Left kidney (tissue), 8 donors: ENCODE data around the gene S100A12. TPM values are rescaled to one million over a fixed set of nuclear protein-coding genes. Genes with fewer than 3 reads are reported as not detected.
"Not testable (repeated sequence)": the region's sequence is repeated elsewhere in the genome, so short reads cannot be mapped to it uniquely, and the experiment has no call there.

ENCODE experiments used
- DNase-seq: peaks from one replicate; pipeline ENCODE4 v3.0.0-alpha.2; 2013
- long read RNA-seq, 8 donors: transcript quantifications; one replicate each; lab custom pipeline, GENCODE V29; 2026
- polyA plus RNA-seq: library from polyadenylated mRNA; unstranded; fragments of 120-200 nt; gene quantifications from one replicate; pipeline ENCODE4 v1.2.1, GENCODE V29; 2013; ENCODE audit not compliant: insufficient read length

The S100A12 gene
- not detected for polyA plus RNA-seq
- long read RNA-seq, donor 1, partial matches to known transcripts = 0 of 2 reads
- long read RNA-seq, donor 1, other reads (novel, unspliced or antisense) = 0 of 2 reads
- long read RNA-seq, donor 2, partial matches to known transcripts = 0 of 2 reads
- long read RNA-seq, donor 2, other reads (novel, unspliced or antisense) = 0 of 2 reads
- long read RNA-seq, donor 3, partial matches to known transcripts = 0 of 2 reads
- long read RNA-seq, donor 3, other reads (novel, unspliced or antisense) = 0 of 2 reads
- long read RNA-seq, donor 4 = 0 reads
- long read RNA-seq, donor 5, transcript S100A12-201 (3 exons, 518 nt) = major isoform, 5 of 5 reads
- long read RNA-seq, donor 5, partial matches to known transcripts = 0 of 5 reads
- long read RNA-seq, donor 5, other reads (novel, unspliced or antisense) = 0 of 5 reads
- long read RNA-seq, donor 6 = 0 reads
- long read RNA-seq, donor 7, partial matches to known transcripts = 0 of 4 reads
- long read RNA-seq, donor 7, other reads (novel, unspliced or antisense) = 0 of 4 reads
- long read RNA-seq, donor 8, partial matches to known transcripts = 0 of 1 reads
- long read RNA-seq, donor 8, other reads (novel, unspliced or antisense) = 0 of 1 reads

- no peak for DNase-seq
Measured at GRCh38 chr1:153375511-153375910, at the start of gene S100A12. S100A12 (minus strand) TSS chr1:153375621; CDS start chr1:153374592, 1,029 bp downstream.

- DNase-seq = peak; percentile 82
Measured at GRCh38 chr1:153422450-153423068, 47.1 kb upstream of the S100A12 start.

DNA sequence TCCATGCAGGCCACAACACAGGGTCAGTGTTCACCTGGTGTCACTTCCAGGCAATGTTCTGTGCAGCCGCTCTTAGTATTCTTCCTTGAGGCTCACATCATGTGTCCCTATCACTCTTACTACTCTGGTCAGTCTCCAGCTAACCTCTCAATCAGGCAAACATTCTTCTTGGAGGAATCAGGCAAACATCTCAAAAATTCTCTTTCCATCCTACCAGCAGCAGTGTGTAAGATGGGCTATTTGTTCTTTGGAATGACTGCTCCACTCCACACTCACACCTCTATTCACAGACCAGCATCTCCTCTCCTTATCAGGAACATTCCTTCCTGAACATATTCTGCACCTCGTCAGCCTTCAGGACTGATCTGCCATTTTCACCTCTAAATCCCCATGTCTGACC is 44.9 kb upstream of the S100A12 start:
- DNase-seq = no peak

DNA sequence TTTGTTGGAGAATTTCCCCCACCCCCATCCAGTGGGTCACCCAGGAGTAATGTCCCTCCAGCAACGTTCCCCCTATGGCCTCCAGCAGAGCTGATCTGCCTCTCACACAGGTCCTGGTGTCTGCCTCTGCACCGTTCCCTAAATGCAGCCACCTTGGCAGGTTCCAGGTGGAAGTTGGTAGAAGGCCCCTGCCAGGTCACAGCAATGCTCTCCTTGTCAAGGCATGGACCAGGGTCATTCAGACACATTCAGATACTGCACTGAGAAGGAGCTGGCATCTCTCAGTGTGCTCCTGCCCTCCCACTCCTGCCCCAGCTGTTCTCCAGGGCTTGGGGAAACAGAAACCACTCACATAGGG is 44.0 kb upstream of the S100A12 start:
- DNase-seq = not testable (repeated sequence)

DNA sequence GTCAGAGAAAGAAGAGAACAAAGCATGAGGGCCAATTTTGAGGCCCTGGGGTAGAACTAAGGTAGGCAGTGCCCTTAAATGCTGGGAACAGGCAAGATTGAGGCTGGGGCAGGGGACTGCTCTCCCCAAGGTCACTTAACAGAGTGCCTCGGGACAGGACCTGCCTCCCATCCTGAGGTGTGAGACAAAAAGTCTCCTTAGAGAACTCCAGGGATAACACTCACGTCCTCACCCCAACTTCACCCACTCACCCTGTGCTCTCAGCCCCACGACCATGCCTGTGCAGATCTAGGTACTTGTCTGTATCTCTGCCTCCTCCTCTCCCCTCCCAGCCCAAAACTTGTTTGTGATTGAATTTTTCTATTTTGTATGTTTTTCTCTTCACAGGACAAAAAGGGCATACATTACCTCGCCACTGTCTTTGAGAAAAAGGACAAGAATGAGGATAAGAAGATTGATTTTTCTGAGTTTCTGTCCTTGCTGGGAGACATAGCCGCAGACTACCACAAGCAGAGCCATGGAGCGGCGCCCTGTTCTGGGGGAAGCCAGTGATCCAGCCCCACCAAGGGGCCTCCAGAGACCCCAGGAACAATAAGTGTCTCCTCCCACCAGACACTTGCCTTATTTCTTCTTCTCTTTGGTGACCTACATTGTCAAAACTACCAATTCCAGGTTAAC is 43.5 kb upstream of the S100A12 start:
- not testable (repeated sequence) for DNase-seq

GRCh38 chr1:153417136-153417888 is 41.9 kb upstream of the S100A12 start:
- no peak for DNase-seq

DNA sequence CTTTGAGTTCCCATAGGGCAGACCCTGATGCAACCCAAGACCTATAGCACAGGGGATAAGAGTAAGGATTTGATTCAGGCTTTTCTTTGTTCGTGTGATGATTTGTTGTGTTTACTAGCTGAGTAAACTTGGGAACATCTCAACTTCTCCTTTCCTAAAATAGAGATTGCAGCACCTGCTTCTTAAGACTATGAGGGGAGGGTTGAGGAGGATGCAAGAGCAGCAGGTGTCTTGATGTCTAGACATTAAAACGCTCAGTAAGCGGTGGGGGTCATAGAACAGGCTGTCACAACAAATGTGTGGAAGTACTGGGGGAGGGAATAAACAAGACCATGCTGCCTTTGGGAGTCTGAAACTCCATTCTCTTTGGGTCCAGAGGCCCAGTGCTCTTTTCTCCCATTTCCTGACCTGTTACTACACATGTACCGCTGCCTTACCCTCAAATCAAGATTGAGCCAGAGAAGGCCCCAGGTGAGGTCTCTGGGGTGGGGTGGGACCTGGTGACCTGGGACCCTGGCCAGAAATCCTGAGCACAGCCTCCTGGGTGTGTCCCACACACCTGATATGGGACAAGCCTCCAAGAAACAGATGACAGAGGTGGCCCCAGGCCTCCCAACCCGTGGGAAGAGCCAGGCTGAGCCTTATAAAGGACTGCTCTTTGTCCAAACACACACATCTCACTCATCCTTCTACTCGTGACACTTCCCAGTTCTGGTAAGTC is 40.6 kb upstream of the S100A12 start, which contains the start of gene S100A7A:
S100A7A (plus strand) TSS at position 671 of the 721 bp plus-strand sequence. CDS start 1,563 bp downstream, outside the sequence.
- DNase-seq = no peak

DNA sequence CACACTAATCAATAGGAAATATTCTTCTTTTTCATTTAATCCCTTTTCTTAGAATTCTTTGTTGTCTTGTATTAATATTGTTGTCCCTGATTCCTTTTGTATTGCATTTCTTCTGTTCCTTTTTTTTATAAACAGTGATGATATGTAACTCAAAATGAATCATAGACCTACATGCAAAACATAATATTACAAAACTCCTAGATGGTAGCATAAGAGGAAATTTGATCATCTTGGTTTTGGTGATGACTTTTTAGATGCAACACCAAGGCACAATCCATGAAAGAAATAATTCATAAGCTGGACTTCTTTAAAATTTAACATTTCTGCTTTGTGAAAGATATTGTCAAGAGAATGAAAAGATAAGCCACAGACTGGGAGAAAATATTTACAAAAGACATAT is 38.5 kb upstream of the S100A12 start:
- not testable (repeated sequence) for DNase-seq

DNA sequence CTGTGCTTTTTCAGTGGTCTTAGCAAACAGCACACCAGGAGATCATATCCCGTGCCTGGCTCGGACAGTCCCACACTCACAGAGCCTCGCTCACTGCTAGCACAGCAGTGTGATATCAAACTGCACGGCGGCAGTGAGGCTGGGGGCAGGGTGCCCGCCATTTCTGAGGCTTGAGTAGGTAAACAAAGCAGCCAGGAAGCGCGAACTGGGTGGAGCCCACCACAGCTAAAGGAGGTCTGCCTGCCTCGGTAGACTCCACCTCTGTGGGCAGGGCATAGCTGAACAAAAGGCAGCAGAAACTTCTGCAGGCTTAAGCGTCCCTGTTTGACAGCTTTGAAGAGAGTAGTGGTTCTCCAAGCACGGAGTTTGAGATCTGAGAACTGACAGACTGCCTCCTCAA is 31.9 kb upstream of the S100A12 start:
- DNase-seq = not testable (repeated sequence)

GRCh38 chr1:153405825-153406599 is 30.6 kb upstream of the S100A12 start:
- not testable (repeated sequence) for DNase-seq

- DNase-seq = no peak
Measured at GRCh38 chr1:153404768-153405167, 29.3 kb upstream of the S100A12 start.

DNA sequence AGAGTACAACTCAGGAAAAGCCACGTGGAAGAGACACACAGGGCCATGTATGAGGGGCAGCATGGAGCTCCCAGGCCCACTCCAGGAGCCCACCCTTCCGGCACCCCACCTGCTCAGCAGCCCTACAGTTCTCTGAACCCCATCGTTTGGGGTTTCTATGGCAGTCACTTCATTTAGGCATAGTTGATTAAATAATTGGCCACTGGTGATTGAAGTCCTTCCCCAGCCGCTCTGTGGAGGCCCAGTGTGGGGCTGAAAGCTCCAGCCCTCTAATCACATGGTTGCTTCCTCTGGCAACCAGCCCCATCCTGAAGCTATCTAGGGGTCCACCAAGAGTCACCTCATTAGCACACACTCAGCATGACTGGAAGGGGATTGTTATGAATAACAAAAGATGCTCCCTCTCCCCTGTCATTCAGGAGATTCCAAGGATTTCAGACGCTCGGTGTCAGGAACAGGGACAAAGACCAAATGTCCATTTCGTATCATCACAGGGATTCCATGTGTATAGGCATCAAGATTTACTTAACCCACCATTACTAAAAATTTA is 28.7 kb upstream of the S100A12 start:
- no peak for DNase-seq

DNA sequence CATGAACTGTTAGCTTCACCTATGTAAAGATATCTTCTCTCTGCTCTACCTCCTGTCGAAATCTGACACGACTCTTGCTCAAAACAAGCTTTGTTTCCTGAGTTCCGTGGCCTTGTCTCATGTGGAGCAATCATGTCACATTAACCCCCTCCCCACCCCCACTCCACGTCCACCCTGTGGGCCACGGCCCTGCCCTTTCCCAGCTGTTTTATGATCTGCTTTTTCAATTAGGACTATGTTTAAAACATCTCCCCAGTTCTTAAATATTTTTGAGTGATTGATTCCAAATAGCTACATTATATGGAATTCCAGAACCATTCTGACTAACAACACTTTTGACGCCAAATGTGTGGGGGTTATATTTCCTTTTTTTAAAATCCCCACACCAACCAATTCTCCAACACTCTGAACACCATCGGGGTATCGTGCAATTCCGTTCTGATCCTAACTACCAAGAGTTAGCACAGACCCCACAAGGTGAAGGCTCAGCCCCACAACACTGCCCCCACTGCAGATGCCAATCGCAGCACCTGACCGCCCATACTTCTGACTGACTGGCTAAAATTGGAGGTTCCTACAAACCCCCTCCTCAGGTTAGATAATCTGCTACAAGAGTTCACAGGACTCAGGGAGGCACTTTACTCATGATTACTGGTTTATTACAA is 28.1 kb upstream of the S100A12 start:
- DNase-seq = no peak

- DNase-seq = no peak
Measured at GRCh38 chr1:153402226-153402625, 26.8 kb upstream of the S100A12 start.

DNA sequence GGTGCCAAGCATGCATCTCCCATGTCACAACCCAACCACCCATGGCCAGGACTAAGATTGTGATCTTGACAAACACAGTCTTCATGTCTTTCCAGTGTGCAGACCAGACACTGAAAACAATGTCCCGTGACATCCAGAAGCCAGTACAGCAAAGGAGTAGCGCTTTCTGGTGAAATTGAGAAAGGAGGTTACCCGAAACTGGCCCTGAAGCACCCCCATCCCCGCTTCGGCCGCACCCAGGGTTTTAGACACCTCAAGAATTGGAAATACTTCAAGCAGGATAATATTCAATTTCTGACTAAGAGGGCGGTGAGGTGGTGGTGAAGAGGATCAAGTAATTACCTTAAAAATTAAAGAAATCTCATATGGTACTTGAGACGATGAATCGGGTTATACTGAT is 26.0 kb upstream of the S100A12 start:
- DNase-seq = no peak

DNA sequence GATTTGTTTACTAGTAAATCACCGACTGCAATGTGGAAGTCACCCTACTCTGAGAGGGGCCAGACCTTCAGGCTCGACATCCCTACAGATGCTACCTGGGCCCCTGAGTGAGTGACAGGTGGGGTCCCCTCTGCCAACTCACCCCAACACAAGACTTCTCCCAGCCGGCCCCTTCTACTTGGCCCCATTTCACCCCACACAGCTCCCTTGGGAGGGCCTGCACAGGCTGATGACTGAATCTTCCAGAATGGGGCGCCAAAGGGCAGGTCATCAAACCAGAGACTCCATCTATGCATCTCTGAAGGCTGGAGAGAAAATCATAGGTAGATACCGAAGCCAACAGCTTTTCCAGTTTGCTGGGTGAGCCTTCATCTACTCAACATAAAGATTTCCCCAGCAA is 24.8 kb upstream of the S100A12 start:
- no peak for DNase-seq

DNA sequence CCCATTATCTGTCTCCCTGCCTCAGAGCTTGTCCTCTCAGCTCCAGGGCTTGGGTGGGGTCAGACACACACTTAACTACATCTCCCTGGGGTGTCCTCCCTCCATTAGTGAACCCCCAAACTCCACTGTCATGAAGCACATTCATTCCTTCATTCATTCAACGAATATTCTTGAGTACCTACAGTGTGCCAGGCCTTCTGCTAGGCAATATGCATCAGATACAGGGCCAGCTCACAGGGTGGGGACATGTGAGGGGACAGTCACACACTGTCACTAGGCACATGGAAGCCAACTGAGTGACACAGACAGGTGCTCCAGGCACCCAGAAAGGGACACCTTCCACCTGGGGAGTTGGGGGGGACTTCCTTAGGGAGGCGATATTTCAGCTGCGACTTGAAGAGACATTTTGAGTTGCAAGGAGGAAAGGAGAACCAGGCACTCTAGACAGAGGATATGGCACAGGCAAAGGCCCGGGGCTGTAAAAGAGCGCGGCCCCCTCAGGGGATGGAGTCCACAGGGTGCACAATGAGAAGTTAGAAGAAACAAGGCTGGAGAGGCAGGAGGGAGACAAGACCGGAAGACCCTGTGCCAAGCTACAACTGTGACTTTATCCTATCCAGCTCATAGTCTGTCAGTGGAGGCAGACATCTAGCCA is 24.1 kb upstream of the S100A12 start:
- DNase-seq = no peak

DNA sequence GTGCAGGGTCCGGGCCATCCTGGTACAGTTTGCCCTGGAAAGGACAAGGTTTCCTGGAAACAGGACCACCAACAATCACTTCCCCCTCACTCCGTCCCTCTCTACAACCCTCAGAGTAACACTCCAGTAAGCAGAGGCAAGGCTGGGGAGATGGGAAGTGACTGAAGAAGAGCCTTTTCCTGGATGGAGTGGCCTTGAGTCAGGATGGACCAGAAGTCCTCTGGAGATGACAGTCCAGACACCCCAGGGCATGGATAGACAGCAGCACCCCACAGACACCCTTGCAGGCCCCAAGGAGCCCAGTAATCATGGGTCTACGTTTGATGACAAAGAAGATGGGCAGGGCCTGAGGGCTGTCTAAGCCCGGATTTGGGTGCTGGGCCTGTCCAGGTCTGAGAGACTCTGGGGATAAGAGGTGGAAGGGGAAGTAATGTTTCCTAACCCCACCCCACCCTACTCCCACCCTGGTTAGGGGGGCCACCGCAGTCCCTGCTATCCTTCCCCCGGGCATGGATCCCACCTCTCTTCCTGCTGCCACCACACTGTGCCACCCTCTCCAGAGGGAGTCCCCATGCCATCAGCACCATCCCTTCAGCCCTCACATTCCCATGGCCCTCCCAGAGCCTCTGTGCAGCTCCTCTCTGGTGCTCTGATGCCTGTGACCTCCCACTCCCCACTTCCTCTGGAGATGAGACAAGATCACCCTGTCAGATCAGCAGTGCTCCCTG is 22.7 kb upstream of the S100A12 start:
- no peak for DNase-seq
